HG02840 (cell line): ENCODE results near the gene GAS6.

ENCODE experiments used
- ATAC-seq: cut with Tn5 transposase; IDR thresholded peaks from one replicate; pipeline ENCODE4 v1.9.1; 2021; ENCODE audit warnings: mild to moderate bottlenecking, moderate library complexity, moderate number of reproducible peaks; ENCODE audit not compliant: unreplicated experiment, low FRiP score

Gene GAS6

DNA sequence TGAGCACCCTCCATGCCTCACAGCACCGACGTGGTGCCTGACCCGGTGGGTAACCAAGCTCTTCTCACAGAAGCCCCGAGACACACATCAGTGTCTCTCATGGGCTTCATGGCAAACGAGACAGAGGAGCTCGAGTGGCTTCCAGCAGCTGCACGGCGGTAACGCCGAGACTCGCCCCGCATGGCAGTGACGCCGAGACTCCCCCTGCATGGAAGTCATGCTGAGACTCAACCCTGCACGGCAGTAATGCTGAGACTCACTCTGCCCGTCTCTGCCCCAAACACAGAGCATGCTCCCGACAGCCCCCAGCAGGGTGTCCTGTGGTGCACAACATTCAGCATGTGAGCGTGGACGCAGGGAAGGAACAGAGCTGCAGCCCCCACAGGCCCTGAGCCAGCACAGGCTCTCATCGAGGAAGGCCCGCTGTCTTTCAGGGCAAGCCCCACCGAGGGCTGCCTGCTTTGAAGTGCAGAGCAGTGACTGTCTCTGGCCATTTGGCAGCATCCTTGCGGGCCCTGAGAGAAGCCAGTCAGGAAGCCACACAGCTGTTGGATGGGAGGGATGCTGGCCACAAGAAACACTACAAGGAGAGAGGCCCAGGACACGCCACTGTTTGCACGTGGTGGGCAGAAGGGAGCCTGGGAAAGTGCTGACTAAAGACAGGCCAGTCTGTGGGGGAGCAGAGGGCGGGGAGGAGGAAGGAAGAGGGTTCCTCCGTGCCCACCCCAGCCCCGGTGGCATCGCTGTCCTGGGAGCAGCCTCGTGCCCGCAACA, 9.5 kb downstream of the GAS6 start:
- ATAC-seq: no peak

DNA sequence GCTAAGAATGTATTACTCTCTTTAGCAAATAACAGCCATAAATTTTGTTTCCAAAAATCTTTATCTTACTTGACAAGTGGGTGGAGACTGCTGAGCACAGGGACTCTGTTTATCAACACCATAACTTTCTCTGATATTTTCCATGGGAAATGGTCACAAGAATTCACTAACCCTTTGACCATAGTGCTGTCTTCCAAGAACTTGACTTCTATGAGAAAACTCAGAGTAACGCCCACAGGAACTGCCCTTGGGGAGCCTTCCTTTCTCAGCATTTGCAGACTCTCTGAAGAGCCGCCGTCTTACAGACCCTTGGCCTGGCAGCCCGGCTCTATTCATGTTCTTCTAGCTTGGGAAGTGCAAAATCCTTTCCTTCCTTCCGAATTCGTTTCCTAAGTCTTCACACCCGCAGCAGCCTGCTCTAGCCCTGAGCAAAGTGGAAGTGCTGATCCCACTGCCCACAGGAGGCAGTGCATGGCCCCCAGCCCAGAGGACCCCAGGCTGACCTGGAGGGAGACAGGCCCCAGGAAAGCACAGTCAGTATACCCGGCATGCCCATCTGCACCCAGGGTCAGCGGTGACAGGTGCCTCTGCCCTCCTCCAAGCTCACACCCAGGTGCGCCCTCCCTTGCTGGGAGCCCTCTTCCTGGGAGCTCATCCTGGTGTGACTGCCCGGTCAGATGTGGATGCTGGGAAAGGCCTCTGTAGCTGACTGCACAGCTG, 10.2 kb downstream of the GAS6 start:
- no peak for ATAC-seq

DNA sequence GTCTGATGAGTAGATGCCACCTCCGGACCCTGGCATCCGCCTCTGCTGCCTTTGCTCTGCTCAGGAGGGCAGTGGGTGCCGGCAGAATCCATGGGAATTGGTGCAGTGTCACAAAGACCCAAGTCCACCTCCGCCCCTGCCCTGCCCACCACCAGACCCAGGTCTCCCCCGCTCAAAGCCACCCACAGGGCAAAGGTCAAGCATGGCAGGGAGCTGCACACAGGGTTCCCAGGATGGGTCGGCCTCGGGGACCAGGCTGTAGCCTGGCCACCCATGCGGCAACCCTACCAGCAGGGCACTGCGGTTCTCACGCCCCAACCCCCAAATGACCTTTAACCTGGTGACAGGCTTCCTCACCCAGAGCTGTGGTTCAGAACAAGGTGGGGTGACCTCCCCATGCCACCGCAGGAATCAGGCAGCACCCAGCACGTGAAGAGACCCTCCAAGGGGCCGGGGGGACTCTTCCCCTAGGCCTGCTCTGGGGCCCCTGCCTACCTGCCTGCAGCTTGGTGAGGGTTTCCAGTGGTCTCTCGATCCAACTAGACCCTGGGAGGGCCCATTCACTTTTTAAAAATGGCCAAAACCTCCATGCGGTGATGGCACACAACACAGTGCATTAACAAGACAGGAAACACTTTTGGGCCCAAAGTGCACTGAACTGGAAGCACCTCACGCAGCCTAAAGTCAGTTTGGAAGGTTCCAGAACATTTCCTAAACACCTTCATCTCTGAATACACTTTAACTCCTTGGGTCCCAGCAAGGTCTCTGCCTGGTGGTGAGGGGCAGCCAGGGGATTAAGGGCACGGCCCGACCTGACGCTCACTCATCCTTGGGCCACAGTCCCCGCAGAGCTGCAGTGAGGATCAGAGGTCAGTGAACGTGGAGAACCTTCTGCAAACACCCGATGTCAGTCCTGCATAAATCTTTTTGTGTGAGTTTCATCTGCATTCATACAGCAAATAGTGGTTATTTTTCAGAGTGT, 11.0 kb downstream of the GAS6 start:
- no peak for ATAC-seq

DNA sequence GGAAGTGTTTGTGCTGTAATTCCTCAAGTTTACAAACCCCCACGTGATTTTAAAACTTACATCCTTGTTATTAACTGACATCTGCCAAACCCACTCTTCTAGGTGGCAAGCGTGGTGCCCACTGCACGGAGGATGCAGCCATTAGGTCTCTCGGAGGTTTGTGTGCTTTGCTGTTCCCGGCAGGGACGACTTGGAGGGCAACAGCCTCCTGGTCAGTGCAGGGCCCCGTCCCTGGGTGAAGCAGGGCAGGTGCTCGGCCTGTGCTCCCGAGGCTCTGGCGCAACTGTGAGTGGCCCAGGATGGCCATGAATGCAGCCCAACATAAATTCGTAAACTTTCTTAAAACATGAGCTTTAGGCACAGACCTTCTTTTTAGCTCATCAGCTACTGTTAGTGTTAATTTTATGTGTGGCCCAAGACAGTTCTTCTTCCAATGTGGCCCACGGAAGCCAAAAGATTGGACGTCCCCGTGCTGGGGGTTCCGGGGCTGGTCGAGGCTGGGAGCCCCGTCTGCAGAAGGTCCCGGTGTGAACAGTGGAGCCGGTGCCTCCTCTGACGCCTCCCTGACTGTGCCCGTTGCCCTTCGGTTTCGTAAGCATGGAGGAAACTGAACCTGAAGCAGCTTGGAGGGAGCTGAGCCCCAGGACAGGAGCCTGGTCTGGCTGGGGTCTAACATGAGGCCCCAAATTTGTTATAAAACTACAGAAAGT, 11.9 kb downstream of the GAS6 start:
- no peak for ATAC-seq

DNA sequence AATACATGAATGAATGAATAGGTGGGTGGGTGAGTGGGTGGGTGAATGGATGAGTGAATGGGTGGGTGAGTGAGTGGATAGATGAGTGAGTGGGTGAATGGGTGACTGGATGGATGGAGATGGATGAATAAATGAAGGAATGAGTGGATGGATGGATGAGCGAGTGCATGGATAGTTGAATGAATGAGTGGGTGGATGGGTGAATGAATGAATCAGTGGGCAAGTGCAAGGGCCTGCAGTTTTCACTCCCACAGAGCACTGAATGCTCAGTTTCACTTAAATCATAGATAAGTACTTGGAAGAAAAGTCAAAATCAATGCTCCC, 12.4 kb downstream of the GAS6 start:
- ATAC-seq: no peak

DNA sequence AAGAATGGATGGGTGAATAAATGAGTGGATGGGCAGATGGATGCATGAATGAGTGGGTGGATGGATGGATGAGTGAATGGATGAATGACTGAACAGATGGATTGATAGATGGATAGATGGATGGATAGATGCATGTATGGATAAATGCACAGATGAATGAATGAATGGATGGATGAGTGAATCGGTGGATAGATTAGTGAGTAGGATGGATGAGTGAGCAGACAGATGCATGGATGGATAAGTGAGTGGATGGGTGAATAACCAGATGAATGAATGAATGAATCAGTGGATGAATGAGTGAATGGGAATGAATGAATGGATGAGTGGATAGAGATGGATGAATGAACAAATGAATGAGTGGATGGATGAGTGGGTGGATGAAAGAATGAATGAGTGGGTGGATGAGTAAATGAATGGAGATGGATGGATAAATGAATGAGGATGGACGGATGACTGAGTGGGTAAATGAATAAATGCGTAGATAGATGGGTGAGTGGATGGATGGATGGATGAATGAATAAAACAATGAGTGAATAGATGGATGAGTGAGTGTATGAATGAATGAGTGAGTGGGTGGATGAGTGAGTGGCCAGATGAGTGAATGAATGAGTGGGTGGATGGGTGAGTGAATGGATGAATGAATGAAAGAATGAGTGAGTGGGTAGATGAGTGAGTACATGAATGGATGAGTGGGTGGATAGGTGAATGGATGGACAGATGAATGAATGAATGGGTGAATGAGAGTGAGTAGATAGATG, 13.0 kb downstream of the GAS6 start:
- ATAC-seq: no peak

DNA sequence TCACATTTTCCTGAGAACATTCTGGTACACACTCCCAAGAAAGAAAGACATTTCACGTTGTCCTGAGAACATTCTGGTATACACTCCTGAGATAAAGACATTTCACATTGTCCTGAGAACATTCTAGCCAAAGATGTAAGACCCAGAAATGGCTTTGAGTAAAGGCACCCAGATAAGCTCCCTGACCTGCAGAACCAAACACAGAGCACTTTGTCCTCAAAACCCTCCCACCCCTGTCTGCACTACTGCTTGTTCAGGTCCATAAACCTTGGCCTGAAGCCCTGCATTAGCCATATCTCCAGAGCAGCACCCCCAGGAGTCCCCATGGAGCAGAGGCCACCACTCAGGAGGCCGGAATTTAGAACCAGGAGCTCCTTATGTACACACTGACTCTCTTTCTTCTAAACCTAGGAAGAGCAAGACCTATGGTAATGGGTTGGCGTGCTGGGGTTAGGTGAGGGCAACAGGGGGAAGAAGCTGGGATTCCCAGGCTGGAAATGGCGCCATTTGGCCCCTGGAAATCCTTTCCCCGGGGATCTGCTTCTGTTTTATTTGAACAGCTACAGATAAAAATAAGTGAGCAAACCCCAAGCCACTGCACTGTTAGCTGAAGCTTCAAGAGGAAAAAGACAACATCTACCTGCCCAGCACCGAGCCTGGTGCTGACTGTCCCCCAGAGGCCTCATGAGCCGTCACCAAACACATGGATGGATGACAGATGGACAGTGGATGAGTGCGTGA, 13.7 kb downstream of the GAS6 start:
- ATAC-seq: no peak

DNA sequence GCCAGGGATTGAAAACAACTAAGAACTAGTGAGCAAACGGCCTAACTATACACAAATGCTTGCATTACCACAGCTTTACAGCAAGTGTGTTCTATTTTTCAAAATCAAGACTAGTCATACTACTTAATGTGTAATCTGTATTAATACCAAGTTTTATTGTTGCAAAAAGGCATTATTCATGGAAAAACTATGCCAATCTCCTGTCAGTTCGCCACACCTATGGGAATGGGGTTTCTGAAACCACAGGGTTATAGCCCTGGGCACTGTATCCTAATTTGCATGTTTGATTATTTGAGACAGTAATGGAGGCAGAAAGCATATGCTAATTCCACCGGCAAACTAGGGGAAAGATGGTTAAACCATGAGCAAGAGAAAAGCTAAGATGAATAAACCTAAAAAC, 14.3 kb downstream of the GAS6 start:
- ATAC-seq: no peak

DNA sequence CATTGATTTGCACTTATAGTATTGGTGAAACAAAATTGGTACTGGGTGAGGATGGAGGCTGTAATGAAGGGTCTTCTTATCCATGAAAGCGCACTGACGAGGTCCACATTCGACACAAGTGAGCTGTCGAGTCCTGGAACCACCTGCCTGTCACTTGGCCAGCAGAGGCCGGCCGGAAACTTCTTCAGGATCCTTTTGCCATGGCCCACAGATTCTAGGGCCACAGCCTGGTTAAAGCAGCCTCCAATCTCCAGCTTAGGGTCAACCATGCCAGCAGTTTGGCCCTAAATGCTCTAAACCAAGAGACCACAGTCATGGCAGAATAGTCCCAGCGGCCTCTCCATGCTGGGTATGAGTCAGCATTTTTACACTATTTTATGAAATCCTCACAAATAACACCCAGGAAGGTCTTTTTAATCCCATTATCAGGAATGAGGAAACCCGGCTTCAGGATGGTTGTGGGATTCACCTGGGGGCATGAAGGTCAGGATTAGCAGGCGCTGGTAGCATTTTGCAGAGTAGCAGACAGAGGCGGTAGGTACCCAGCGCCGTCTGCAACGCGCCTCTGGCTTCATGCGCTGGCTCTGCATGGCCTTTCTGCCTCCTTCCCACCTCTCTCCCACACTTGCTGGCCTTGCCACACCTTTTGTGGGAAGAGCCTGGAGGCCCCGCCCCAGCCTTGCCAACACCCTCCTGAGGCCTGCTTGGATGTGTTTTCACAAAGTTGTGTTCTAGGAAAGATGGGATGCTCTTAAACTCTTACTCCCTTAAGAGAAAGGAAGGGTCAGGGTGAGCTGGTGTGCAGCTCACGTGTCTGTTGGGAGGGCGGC, 15.2 kb downstream of the GAS6 start:
- no peak for ATAC-seq

DNA sequence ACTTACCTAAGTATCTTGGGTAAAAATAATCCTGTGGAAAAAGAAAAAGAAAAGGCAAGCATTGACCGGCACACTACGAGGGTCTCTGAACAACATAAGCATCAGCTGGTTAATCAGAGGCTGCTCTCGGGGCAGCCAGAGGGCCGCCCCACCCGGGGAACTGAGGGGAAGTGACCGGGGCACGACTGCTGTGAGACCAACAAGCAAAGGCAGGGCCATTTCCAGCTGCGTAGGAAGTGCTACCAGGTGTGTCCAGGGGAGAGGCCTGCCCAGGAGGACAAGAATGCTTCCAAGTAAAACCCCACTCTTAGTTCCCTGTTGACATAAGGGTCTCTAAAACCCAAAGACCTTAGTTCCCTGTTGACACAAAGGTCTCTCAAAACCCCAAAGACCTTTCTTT, 15.9 kb downstream of the GAS6 start:
- ATAC-seq: no peak

DNA sequence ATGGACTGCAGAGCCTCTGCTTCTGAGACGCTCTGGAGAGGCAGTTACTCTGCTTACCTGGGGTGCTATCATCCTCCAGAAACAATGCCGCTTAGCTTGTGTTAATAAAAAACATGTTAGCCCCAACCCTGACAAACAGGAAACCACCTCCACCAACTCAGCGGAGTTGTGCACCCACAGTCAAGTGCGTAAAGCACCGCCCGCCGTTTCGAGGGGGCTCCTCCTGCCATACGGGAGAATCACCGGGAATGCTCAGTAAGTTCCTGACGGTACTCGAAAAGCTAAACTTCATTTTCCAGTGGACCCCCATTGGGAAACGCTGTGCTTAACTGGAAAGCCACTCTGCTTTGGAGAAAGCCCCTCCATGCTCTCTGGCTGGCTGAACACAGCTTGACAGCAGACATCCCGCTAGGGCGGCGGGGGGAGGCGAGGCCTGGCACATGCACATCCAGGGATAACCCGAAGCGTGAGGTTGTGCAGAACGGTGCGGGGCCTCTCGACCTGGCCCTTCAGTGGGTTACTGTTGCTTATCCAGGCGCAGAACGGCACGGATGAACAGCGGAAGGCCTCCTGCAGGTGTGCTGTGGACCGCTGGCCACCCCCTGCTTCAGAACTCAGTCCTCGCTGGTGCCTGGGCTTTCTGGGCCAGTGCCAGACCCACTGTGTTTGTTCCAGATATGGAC, 17.1 kb downstream of the GAS6 start:
- no peak for ATAC-seq

DNA sequence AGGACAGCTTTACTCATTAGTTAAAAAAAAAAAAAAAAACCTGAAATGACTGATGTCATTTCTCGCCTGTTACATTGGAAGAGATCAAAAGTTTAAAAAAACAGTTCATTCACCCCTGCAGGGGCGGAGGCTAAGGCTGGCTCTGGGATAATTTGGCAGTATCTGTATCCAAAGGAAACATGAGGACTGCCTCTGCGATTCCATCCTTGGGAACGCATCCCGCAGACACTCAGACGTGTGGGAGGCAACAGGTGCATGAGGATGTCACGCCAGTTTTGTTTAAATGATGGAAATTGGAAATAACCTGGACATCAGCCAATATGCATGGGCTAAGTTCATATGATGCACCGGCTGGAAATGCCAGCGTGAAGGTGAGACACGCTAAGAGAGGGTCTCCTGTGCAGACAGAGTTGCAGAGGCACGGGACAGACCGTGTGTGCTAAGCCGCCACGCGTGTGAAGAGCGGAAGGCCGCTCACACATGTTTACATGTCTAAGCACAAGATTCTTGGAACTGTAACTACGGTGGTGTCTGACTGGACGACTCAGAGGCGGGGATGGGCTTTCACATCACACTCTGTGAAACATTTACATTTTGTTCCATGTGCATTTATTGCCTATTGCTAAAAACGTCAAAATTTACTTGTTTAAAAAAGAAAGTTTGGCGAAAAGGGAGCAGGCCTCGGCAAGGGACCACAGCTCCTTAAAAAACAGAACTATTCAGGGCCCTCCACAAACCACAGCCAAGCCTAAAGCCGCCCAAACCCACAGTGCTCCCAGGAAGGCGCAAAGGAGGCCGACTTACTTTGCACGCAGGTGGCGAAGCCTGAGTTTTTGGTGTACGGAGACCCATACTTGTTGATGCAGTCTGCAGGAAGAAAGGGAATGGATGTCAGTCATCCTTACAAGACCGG, 17.9 kb downstream of the GAS6 start:
- no peak for ATAC-seq

DNA sequence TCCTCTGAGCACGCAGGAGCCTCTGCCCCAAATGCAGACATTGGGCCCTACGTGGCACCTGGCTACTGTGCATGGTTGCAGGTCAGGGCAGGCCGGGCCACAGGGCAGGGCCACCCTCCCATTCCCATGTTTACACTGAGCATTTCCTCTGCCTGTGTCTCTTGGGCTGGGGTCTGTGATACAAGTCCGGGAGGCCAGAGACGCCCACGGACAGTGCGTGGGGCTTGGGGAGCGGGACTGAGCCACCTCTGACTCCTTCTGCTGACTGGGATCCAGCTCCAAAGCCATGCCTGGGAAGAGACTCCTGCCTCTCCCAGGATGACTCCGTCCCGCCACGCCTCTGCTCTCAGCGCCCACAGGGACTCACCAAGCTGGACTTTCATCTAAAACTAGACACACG, 18.8 kb downstream of the GAS6 start:
- no peak for ATAC-seq

DNA sequence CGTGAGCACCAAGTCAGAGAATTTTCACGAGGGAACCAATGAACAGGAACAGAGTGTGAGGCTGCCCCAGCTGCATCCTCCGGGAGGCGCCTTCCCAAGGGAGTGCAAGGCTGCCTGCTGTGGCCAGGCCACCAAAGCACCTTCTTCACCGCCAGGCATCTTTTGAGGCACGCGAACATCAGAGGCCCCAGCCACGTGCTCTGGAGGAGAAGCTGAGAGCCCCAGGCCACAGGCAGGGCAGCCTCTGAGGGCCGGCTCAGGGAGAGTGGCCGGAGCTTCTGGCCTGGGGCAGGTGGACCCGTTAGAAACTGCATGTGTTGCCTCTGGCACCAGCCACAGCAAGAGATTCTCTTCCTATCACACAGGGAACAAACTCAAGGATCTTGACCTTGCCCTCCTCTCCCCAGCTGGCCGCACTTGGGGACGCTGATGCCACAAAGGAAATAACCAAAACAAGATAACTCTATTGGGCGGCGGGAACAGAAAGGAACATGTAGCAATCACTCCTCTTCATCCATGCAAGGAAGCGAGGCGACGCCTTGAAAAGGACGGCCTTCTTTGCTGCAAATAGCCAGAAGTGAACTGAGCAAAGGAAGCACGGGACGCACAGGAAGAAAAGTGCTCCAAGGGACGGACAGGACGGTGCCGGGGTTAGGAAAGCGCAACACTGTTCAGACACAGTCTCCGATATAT, 19.9 kb downstream of the GAS6 start:
- ATAC-seq: no peak

DNA sequence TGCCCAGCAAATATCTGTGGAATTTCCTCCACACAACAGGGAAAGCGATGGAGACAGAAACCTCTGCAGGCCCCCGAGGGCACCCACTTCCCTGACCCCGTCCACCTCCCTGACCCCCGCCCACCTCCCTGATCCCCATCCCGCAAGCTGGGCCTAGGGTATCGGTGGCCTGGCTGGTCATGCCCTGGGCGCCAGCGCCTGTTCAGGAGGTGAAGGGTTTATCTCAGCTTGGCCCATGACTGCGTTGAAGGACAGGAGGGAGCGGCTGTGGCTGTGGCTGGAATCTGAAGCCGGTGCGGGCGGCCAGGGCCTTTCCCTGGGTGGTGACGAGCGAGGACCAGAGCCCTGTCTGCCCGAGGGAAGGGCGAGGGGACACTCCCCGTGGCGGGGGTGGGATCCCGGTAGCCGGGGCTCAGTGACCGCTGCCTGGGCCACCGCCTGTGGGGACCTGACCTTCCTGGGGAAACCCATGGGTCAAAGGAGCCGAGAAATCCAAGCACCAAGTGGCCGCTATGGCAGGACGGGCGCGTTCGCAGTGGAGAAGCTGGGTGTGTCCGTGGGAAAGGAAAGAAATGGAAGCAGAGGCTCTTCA, 20.7 kb downstream of the GAS6 start:
- no peak for ATAC-seq
